Frontal cortex (tissue), 4 donors: ENCODE data around the gene MPRIP. TPM values are rescaled to one million over a fixed set of nuclear protein-coding genes. Genes with fewer than 3 reads are reported as not detected.

Experiments used
- DNase-seq, 2 donors: peaks; one replicate each; pipeline ENCODE4 v3.0.0; 2012; ENCODE audit warnings: low spot score in 2 of 2
- FAIRE-seq: peaks from 2 replicates; lab custom pipeline; 2012; peaks lifted over from hg19 to GRCh38; lab: Jason Lieb, UNC
- total RNA-seq: library from RNA; depleted of rRNA; stranded (reverse); fragments of >200 nt; gene quantifications from one replicate; pipeline ENCODE4 v1.2.3, GENCODE V29; 2014
- donor health status: control.
- donor health status: control.
- donor health status: control.

MPRIP gene
- total RNA-seq, 1 donor from 2014 or later, result 131 TPM

- FAIRE-seq, result no peak
- DNase-seq, result no peak
Measured at GRCh38 chr17:17117923-17118322, 75.7 kb downstream of the MPRIP start.

GRCh38 chr17:17118399-17118798, 76.1 kb downstream of the MPRIP start:
- no peak for DNase-seq

DNA sequence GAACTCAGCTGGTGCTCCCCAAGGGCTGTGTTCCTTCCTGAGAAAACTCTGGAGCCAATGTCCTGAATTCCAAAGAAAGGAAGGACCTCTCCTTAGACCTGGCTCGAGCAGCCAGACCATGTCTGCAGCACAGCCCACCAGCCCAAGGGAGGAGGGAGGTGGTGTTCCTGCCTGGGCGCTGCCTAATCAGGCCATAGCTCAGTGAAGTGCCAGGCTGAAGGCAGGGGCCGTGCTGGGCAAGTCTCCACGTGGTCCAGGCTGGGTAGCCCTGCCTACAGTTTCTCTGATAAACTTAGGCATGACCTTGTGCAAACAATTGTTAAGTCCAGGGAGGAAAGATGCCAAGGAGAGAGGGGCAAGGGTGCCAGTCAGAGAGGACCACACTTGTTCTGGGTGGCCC, 76.8 kb downstream of the MPRIP start:
- DNase-seq (no peak), FAIRE-seq (no peak)

More at GRCh38 chr17:17118399-17118798, 76.1 kb downstream of the MPRIP start:
- FAIRE-seq, result no peak

- no peak for DNase-seq
- no peak for FAIRE-seq
Measured at GRCh38 chr17:17119533-17119932, 77.3 kb downstream of the MPRIP start.

DNA sequence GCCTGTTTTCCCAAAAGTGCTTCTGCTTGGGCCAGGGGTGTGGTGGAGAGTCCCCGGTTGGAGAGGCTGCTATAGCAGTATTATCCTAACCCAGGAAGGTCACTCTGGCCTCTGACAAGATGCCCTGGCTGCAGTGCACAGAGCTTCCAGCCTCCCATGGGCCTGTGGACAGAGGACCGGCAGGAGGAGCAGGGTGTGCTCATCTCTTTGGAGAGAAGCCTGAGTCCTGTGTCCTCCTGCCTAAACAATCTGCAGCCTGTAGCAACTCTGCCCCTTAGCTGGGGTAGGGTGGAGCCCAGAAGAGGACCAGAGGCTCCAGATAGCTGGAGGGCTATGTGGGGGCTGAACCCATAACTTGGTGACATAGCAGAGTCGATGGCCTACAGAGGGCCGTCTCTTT, 78.0 kb downstream of the MPRIP start:
- no peak for DNase-seq
- FAIRE-seq, result no peak

DNA sequence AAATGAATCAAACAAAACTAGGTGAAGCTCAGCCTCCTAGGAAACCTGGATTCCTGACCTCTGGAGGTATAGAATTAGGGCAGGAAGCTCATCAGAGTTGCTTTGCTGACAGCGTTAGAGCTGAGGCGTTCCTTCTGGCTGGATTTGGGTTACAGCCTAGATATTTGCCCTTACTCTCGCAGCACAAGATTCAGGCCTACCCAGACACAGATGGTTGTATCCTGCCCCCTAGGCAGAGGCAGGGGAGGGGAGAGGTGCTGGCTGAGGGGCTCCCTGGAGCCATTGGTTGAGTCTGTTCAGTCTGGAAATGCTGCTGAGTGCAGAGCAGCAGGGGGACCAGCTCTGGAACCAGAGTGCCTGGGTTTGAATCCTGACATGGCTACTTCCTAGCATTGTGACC, 78.4 kb downstream of the MPRIP start:
- DNase-seq (no peak), FAIRE-seq (no peak)

- DNase-seq (no peak), FAIRE-seq (no peak)
Measured at GRCh38 chr17:17121162-17121561, 78.9 kb downstream of the MPRIP start.

DNA sequence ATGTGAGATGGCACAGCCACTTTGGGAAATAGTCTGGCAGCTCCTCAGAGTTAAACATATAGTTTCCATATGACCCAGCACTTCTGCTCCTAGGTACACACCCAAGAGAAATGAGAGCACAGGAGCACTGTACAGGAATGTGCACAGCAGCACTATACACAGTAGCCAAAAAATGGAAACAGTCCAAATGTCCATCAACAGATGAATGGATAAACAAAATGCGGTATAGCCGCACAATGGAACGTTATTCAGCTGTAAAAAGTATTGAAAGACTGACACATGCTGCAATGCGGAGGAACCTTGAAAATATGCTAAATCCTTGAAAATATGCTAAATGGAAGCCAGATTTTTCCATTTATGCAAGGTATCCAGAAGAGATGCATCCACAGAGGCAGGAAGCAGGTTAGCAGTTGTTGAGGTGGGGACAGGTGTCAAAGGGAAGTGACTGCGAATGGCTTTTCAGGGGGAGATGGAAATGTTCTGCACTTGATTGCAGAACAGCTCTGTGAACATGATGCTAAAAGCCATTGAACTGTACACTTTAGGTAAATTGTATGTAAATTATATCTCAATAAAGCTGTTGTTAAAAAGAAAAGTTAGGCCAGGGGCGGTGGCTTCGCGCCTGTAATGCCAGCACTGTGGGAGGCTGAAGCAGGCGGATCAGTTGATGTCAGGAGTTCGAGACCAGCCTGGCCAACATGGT, 80.7 kb downstream of the MPRIP start:
- no peak for FAIRE-seq
- no peak for DNase-seq

DNA sequence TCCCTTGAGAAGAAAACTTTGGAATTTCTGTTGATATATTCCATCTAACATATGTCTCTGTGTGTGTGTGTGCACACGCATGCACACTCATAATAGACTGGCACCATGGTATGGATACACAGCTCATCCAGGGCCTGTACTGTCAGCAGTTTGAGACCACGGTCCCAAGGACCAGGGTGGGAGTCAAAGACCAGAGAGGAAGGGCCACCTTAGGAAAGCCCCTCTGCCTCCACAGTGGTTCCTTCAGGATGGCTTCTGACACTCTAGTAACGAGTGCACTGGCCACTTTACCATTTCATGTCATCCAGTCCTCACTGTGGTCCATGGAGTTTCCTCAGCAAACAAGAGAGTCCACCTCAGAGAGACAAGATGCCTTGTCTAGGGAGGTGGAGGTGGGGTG, 82.1 kb downstream of the MPRIP start:
- FAIRE-seq (no peak), DNase-seq (no peak)

- no peak for DNase-seq
- FAIRE-seq, result no peak
Measured at GRCh38 chr17:17125136-17126084, 83.2 kb downstream of the MPRIP start.

- FAIRE-seq (no peak), DNase-seq (no peak)
Measured at GRCh38 chr17:17126131-17127110, 84.2 kb downstream of the MPRIP start.

GRCh38 chr17:17127156-17127555, 84.9 kb downstream of the MPRIP start:
- FAIRE-seq, result no peak

GRCh38 chr17:17127730-17128291, 85.6 kb downstream of the MPRIP start:
- FAIRE-seq (no peak), DNase-seq (no peak)

More at GRCh38 chr17:17127156-17127555, 84.9 kb downstream of the MPRIP start:
- no peak for DNase-seq

DNA sequence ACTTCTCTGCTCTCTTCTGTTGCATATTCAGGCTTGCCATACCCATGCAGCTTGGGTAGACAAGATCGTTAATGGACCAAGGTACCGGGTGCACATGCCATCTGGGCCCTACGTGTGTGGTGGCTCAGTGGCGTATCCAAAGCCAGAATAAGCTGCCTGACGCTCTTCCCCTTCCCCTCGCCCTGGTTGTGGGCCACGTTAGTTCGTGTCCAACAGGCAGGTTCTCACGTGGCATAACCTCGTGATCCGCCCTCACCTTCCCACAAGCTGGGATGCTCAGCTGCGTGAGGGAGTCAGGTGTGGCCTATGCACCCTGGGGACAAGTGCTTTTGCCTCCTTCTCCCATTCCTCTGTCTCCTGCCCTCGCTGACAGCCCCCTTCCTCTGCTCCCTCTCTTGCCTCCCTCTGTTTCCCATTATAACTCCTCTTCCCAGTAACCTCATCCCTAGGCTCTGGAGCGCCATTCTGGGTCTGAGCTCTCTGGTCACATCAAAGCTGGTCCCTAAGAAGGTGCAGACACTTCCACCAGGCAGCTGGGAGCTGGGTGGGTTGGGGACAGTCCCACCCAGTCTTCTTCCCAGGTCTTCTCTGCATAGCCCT, 86.3 kb downstream of the MPRIP start:
- DNase-seq (no peak), FAIRE-seq (no peak)

- no peak for FAIRE-seq
- no peak for DNase-seq
Measured at GRCh38 chr17:17129466-17129865, 87.2 kb downstream of the MPRIP start.

GRCh38 chr17:17130077-17130844, 88.0 kb downstream of the MPRIP start:
- FAIRE-seq (no peak), DNase-seq (no peak)

DNA sequence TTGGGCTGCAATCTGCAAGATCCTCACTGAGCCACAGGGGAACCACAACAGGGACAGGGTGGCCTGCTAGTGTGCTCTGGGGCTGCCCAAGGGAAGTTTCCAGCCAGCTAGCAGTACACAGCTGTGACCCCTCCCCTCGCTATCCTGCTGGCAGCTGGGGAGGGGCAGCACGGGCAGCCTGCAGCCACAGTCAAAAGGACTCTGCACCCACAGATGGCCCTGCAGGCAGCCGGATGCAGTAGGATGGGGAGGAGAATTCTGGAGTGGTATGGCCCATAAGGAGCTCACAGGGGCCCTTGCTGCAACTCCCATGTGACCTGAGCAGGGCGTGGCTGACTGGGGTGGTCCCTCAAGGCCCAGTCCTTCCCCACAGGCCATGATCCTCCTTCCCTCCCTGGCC, 89.6 kb downstream of the MPRIP start:
- no peak for DNase-seq
- FAIRE-seq, result no peak

GRCh38 chr17:17132746-17133145, 90.5 kb downstream of the MPRIP start:
- no peak for DNase-seq
- no peak for FAIRE-seq
